HG03175 (cell line): ENCODE measurements around the gene URB2.
"Not testable (repeated sequence)": the region's sequence is repeated elsewhere in the genome, so short reads cannot be mapped to it uniquely, and the experiment has no call there.

Source experiments
- ATAC-seq: cut with Tn5 transposase; IDR thresholded peaks from one replicate; pipeline ENCODE4 v1.9.1; 2021; ENCODE audit warnings: mild to moderate bottlenecking, moderate library complexity; ENCODE audit not compliant: unreplicated experiment

Gene URB2

DNA sequence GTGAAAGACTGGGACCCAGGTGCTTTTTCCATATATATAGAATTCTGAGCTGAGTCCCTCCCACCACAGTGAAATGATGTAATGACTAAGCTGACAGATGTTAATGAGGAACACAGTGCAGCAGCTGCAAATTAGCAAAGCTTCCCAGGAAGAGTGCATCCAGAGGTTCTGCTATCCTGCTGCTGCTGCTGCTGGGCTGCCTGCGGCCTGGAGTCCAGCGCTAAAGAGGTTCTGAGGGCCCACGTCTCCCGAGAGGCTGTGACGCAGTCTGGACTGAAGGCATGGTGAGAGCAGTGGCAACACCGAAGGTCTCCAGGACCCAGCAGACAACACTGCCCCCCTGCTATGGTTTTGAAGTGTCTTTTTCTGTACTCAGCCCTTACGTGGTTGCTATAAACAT is 63.9 kb downstream of the URB2 start:
- no peak for ATAC-seq

DNA sequence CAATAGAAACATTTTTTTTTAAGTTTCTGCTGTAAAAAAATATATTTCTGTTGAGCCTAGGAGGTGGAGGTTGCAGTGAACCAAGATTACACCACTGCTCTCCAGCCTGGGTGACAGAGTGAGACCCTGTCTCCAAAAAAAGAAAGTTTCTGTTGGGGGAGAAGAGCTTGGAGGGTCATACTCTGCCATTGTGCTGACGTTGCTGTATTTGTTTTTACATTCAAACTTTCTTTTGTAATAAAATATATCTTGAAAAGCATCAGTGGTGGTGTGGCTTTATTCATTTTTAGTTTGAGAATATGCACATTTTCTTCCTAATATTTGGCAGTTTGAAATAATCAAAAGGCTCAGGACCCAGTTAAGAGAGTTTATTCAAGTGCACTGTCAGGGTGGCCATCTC is 64.6 kb downstream of the URB2 start:
- ATAC-seq = no peak

DNA sequence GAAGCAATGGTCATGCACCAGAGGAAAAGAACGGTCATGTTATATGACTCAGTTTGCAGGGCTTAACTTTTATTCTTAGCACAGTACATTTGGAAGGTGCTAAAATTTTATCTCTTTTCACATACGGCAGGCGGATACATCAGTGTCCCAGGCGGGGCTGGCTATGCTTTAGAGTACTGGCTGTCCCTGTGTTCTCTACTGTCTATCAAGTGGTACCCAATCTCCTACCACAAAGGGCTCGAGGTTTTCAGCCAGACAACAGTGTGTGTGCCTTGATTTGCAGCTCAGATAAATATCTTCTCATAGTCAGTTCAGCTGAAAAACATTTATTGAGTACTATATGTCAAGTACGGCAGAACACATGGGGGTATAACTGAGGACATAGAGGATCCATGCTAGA is 65.3 kb downstream of the URB2 start:
- no peak for ATAC-seq

DNA sequence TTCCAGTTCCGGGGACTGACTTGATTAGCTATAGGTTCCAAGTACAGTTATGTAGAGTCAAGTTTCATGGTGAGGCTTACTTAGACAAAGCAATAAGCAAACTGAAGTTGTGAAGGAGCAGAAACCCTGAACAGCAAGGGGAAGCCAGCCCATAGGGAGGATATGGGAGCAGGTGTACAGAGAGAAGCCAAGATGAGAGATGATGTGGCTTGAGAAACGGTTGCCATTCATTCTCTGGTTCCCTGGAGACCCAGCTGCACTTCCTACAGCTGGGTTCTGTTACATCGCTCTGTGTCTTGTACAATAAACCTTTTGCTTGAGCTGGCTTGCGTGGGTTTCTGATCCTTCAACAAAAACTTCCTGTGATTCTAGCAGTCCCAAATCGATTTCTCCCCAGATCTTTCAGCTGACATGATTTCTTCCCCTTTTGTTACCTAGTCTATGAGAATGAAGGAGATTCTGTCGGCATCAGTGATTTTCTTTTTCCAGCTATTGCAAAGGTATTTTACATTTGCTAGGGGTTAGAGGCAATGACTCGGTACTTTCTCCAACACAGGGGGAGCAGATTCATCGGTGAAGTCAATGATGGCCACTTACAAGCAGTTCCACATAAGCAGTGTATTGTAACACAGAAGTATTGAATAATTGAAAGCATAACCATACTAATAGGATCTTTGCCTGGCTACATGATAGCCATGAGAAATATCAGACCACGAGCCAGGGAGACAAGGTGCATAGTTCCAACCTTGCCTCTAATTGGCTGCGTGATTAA is 67.3 kb downstream of the URB2 start:
- ATAC-seq = no peak

DNA sequence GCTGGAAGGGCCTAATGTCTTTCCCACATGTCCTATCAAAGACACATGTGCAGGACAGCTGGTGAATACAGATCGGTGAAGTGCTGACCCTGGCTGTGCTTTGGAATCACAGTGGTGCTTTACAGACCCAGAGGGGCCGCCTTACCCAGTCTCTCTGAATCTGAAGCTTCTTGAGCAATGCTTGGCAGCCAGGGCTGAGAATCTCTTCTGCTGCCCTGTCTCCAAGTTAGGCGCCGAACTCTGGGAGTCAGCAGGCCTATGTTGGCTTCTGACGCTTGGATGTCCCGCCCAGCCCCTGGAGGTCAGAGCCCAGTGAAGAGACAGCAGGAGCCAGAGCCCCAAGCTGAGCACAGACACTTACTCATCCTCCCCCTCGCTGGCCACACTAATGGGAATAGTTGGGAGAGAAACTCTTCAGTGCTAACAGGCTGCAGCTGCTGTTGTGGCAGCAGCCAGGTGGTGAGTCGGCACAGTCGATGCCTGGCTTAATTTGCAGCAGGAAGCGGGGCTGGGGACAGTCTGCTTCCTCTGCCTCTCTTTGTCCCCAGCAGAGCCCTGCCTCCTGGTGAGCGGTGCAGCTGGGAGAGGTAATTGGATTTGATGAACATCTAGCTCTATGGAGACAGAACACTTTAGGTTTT is 68.1 kb downstream of the URB2 start:
- no peak for ATAC-seq

DNA sequence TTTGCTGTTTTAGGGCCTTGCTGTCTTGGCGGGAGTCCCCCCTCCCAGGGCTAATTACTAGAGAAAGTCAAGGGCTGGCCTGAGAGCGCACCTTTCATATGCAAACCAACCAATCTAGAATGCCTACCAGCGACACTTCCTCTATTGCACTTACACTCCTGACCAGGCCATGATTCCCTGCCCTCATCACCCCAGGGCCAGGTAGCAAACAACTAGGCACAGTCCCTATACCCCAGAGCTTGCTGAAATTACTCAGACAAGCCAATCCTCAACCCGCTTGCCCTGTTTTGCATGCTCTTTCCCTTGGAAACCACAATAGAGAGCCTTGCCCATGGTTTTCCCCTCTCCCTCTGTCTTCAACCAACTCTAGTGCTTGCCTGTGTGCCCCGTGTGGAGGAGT is 70.3 kb downstream of the URB2 start:
- no peak for ATAC-seq

DNA sequence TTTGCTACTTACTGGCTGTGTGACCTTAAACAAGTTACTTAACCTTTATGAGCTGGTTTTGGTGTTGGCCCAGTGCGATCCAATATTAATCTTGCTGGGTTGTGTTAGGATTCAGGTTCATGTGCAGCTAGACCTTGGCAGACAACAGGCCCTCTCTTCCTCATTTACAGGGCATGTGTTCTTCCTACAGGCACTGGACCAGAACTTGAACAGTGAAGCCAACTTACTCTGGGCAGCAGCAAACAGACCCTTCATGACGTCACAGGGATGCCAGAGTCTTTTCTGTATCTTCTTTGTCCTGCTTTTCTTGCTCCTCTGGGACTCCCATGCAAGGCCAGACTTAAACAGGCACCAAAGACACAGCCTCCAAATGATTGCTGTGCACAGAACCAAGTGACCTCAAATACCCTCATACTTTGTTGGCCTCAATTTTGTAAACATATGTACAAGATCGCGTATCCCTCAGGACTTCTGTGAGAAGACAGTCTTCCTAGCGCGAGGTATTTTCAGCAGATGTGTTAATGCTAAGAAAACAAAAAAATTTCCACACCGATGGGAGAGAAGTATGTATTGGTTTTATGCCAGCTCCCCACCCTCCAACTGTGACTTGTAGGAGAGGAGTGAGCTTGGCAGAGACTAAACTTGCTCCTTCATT is 73.7 kb downstream of the URB2 start:
- no peak for ATAC-seq

DNA sequence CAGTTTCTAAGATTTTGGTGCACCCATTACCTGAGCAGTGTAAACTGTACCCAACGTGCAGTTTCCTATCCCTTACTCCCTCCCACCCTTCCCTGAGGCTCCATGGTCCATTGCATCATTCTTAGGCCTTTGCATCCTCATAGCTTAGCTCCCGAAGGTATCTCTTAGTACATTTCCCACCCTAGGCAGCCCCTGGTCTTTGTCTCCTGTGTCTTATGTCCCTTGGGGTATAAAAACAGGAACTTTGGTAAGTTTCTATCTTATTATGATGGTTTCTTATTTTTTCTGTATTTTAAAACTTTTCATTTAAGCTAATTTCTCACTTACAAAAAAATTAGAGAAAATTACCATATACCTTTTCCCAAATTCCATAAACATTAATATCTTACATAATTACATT is 78.1 kb downstream of the URB2 start:
- ATAC-seq = no peak

DNA sequence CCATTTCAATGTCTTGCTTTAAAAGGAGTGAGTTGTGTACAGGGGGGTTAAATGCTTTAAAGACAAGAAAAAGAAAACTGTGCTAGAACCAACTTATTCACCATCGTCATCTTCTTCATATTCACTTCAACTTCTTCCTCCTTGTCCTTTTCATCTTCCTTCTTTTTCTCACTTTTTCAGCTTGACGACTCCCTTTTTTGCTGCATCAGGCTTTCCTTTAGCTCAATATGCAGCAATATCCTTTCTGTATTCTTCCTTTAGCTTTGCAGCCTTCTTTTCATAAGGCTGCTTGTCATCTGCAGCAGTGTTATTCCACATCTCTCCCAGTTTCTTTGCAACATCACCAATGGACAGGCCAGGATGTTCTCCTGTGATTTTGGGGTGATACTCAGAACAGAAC is 79.1 kb downstream of the URB2 start:
- ATAC-seq = not testable (repeated sequence)

DNA sequence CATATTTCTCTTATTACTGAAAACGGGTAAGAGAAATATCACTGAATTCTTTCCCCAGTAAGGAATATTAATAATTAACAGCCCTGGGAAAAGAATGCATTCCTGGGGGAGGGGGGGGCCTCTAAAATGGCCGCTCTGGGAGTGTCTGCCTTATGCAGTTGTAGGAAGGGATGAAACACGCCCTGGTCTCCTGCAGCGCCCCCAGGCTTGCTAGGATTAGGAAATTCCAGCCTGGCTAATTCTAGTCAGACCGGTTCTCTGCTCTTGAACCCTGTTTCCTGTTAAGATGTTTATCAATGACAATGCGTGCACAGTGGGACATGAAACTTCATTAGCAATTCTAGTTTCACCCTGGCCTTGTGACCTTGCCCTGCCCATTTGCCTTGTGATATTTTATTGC is 81.1 kb downstream of the URB2 start:
- not testable (repeated sequence) for ATAC-seq

DNA sequence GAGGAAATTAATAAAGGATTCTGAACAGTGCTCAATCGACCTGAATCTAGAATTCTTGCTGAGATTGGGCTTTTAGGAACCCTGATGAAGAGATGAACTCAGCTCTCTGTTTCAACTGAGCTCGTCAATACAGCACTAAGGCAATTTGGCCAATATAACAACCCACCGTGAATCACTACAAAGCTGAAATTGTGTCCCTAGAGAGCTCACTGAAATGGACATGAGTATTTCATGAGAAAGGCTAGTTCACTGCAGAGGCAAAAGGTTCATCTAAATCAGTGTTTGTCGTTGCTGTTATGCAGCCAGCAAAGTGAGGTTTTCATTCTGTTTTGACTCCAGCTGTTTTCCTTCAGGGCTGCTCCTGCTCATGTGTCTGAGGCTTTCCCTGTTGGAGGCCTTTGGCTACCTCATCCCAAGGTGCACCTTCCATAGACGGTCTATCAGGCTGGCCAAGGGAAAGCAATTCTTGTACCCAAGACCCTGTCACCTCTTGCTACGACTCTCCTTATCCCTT is 83.5 kb downstream of the URB2 start:
- ATAC-seq = no peak
